SK-N-SH treated with all-trans-retinoic acid at 6 μM for 48 hours (cell line): ENCODE results near the gene TBC1D22B.

Experiments used
- ATAC-seq: fragments of 200-7000 bp; cut with Tn5 transposase; 3 replicates; pipeline ENCODE4 v1.9.1; 2020; ENCODE audit warnings: mild to moderate bottlenecking, moderate library complexity
- ARNTL ChIP-seq: fragments of 450-650 bp; formaldehyde crosslinking; IDR thresholded peaks from 2 replicates; pipeline ENCODE4 v1.5.0; 2020; ENCODE audit warnings: low read depth, mild to moderate bottlenecking, moderate library complexity, borderline replicate concordance
- BACH2 ChIP-seq: fragments of 250-450 bp; sonication (Bioruptor Pico); IDR thresholded peaks from 2 replicates; pipeline ENCODE4 v1.9.0; 2021; ENCODE audit warnings: mild to moderate bottlenecking, borderline replicate concordance
- CSRNP3 ChIP-seq: fragments of 250-450 bp; sonication (Bioruptor Pico); IDR thresholded peaks from 2 replicates; pipeline ENCODE4 v1.5.1; 2021; ENCODE audit warnings: mild to moderate bottlenecking, moderate library complexity
- ESRRG ChIP-seq: fragments of 250-450 bp; sonication (Bioruptor Pico); IDR thresholded peaks from 2 replicates; pipeline ENCODE4 v1.6.1; 2021; ENCODE audit warnings: mild to moderate bottlenecking
- GLIS3 ChIP-seq: fragments of 250-450 bp; sonication (Bioruptor Pico); IDR thresholded peaks from 2 replicates; pipeline ENCODE4 v1.5.0; 2020; ENCODE audit warnings: mild to moderate bottlenecking, moderate library complexity
- ISL1 ChIP-seq: fragments of 250-450 bp; sonication (Bioruptor Pico); IDR thresholded peaks from 2 replicates; pipeline ENCODE4 v2.1.2; 2022; ENCODE audit warnings: mild to moderate bottlenecking, moderate library complexity
- OSR1 ChIP-seq: fragments of 250-450 bp; sonication (Bioruptor Pico); IDR thresholded peaks from 2 replicates; pipeline ENCODE4 v1.8.0; 2022; ENCODE audit warnings: moderate library complexity, mild to moderate bottlenecking, inconsistent platforms
- POU6F1 ChIP-seq: fragments of 250-450 bp; sonication (Bioruptor Pico); IDR thresholded peaks from 2 replicates; pipeline ENCODE4 v1.8.0; 2021; ENCODE audit warnings: low read depth, mild to moderate bottlenecking, moderate library complexity, borderline replicate concordance
- PPARA ChIP-seq: fragments of 250-450 bp; sonication (Bioruptor Pico); IDR thresholded peaks from 2 replicates; pipeline ENCODE4 v1.5.0; 2020; ENCODE audit warnings: mild to moderate bottlenecking, borderline replicate concordance
- SNAI2 ChIP-seq: fragments of 250-450 bp; sonication (Bioruptor Pico); IDR thresholded peaks from 2 replicates; pipeline ENCODE4 v1.5.0; 2020; ENCODE audit warnings: mild to moderate bottlenecking, moderate library complexity
- TCF4 ChIP-seq: fragments of 250-450 bp; sonication (Bioruptor Pico); IDR thresholded peaks from 2 replicates; pipeline ENCODE4 v1.8.0; 2021; ENCODE audit warnings: mild to moderate bottlenecking, moderate library complexity, borderline replicate concordance
- TOX ChIP-seq: fragments of 250-450 bp; sonication (Bioruptor Pico); IDR thresholded peaks from 2 replicates; pipeline ENCODE4 v1.8.0; 2021; ENCODE audit warnings: mild to moderate bottlenecking, moderate library complexity, borderline replicate concordance
- ZC3H10 ChIP-seq: fragments of 250-450 bp; sonication (Bioruptor Pico); IDR thresholded peaks from 2 replicates; pipeline ENCODE4 v1.5.1; 2021; ENCODE audit warnings: mild to moderate bottlenecking, moderate library complexity
- ZFP3 ChIP-seq: fragments of 250-450 bp; sonication (Bioruptor Pico); IDR thresholded peaks from 2 replicates; pipeline ENCODE4 v1.5.0; 2020; ENCODE audit warnings: mild to moderate bottlenecking, moderate library complexity
- ZFP30 ChIP-seq: fragments of 450-650 bp; formaldehyde crosslinking; IDR thresholded peaks from 2 replicates; pipeline ENCODE4 v1.5.0; 2022; ENCODE audit warnings: mild to moderate bottlenecking, moderate library complexity
- ZNF565 ChIP-seq: fragments of 450-650 bp; formaldehyde crosslinking; conservative IDR thresholded peaks from 2 replicates; pipeline ENCODE4 v1.5.0; 2020; ENCODE audit warnings: low read depth, mild to moderate bottlenecking, moderate library complexity
- ZNF70 ChIP-seq: fragments of 450-650 bp; formaldehyde crosslinking; IDR thresholded peaks from 2 replicates; pipeline ENCODE4 v1.5.0; 2020; ENCODE audit warnings: mild to moderate bottlenecking, moderate library complexity
- ZNF8 ChIP-seq: fragments of 450-650 bp; formaldehyde crosslinking; IDR thresholded peaks from 2 replicates; pipeline ENCODE4 v1.5.0; 2020; ENCODE audit warnings: mild to moderate bottlenecking, moderate library complexity
- TF ChIP-seq, protein P1 (sequence below): fragments of 250-450 bp; sonication (Bioruptor Pico); IDR thresholded peaks from 2 replicates; pipeline ENCODE4 v1.5.0; 2020; ENCODE audit warnings: mild to moderate bottlenecking, moderate library complexity
- TF ChIP-seq, protein P2 (sequence below): fragments of 250-450 bp; sonication (Bioruptor Pico); IDR thresholded peaks from 2 replicates; pipeline ENCODE4 v1.8.0; 2020; ENCODE audit warnings: mild to moderate bottlenecking, moderate library complexity, borderline replicate concordance
- TF ChIP-seq, protein P3 (sequence below): fragments of 250-450 bp; sonication (Bioruptor Pico); IDR thresholded peaks from 2 replicates; pipeline ENCODE4 v1.5.1; 2020; ENCODE audit warnings: low read depth, mild to moderate bottlenecking, moderate library complexity

TBC1D22B gene

GRCh38 chr6:37372116-37372515, 114.5 kb downstream of the TBC1D22B start:
- TF ChIP-seq ZNF70 (CRISPR knock-in tag), result no peak
- no peak for TF ChIP-seq ZFP30 (CRISPR knock-in tag)
- no peak for TF ChIP-seq ESRRG (CRISPR knock-in tag)
- TF ChIP-seq SNAI2 (CRISPR knock-in tag), result no peak
- no peak for TF ChIP-seq ZNF8 (CRISPR knock-in tag)
- TF ChIP-seq, protein P1, sequence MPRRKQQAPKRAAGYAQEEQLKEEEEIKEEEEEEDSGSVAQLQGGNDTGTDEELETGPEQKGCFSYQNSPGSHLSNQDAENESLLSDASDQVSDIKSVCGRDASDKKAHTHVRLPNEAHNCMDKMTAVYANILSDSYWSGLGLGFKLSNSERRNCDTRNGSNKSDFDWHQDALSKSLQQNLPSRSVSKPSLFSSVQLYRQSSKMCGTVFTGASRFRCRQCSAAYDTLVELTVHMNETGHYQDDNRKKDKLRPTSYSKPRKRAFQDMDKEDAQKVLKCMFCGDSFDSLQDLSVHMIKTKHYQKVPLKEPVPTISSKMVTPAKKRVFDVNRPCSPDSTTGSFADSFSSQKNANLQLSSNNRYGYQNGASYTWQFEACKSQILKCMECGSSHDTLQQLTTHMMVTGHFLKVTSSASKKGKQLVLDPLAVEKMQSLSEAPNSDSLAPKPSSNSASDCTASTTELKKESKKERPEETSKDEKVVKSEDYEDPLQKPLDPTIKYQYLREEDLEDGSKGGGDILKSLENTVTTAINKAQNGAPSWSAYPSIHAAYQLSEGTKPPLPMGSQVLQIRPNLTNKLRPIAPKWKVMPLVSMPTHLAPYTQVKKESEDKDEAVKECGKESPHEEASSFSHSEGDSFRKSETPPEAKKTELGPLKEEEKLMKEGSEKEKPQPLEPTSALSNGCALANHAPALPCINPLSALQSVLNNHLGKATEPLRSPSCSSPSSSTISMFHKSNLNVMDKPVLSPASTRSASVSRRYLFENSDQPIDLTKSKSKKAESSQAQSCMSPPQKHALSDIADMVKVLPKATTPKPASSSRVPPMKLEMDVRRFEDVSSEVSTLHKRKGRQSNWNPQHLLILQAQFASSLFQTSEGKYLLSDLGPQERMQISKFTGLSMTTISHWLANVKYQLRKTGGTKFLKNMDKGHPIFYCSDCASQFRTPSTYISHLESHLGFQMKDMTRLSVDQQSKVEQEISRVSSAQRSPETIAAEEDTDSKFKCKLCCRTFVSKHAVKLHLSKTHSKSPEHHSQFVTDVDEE (CRISPR knock-in tag), result no peak
- TF ChIP-seq OSR1 (CRISPR knock-in tag), result no peak
- no peak for TF ChIP-seq TCF4
- no peak for TF ChIP-seq BACH2 (CRISPR knock-in tag)
- no peak for TF ChIP-seq PPARA (CRISPR knock-in tag)
- TF ChIP-seq ZFP3 (CRISPR knock-in tag), result no peak
- TF ChIP-seq CSRNP3, result no peak
- no peak for TF ChIP-seq ARNTL (CRISPR knock-in tag)
- TF ChIP-seq, protein P2, sequence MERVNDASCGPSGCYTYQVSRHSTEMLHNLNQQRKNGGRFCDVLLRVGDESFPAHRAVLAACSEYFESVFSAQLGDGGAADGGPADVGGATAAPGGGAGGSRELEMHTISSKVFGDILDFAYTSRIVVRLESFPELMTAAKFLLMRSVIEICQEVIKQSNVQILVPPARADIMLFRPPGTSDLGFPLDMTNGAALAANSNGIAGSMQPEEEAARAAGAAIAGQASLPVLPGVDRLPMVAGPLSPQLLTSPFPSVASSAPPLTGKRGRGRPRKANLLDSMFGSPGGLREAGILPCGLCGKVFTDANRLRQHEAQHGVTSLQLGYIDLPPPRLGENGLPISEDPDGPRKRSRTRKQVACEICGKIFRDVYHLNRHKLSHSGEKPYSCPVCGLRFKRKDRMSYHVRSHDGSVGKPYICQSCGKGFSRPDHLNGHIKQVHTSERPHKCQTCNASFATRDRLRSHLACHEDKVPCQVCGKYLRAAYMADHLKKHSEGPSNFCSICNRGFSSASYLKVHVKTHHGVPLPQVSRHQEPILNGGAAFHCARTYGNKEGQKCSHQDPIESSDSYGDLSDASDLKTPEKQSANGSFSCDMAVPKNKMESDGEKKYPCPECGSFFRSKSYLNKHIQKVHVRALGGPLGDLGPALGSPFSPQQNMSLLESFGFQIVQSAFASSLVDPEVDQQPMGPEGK (CRISPR knock-in tag), result no peak
- TF ChIP-seq, protein P3, sequence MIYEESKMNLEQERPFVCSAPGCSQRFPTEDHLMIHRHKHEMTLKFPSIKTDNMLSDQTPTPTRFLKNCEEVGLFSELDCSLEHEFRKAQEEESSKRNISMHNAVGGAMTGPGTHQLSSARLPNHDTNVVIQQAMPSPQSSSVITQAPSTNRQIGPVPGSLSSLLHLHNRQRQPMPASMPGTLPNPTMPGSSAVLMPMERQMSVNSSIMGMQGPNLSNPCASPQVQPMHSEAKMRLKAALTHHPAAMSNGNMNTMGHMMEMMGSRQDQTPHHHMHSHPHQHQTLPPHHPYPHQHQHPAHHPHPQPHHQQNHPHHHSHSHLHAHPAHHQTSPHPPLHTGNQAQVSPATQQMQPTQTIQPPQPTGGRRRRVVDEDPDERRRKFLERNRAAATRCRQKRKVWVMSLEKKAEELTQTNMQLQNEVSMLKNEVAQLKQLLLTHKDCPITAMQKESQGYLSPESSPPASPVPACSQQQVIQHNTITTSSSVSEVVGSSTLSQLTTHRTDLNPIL (CRISPR knock-in tag), result no peak
- no peak for TF ChIP-seq GLIS3 (CRISPR knock-in tag)
- TF ChIP-seq TOX, result no peak
- no peak for TF ChIP-seq ZNF565 (CRISPR knock-in tag)
- no peak for TF ChIP-seq ISL1 (CRISPR knock-in tag)
- ATAC-seq, result no peak

DNA sequence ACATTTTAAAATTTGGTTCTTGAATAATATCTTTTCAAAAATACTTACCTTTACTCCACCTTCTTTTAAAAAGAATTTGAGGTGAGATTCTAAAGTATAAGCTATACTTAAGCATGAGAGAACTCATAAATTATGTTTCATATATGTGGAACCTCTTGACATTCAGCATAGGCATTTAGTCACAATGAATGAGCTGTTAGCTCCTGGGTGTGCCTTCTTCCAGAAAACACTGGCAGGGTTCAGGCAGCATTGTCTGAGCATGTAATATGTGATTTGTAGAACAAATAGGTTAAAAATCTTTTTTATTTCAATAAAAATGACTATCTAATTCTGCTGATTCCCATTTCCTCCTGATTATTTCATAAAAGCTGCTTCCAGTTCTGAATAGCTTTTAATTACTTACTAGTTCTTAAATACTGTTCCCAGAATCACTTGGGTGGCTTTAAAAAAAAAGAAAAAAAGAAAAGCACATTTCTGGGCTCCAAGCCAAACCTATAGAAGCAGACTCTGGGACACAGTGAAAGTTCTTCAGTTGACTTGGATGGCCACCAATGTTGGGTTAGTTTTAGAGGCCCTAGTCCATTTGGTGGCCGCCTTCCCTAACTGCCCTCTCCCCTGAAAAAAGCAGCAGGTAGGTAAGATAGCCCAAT, 116.4 kb downstream of the TBC1D22B start:
- ATAC-seq, result no peak
- TF ChIP-seq, protein P1 (CRISPR knock-in tag), result no peak

- ATAC-seq, result no peak
- TF ChIP-seq GLIS3 (CRISPR knock-in tag), result no peak
- TF ChIP-seq BACH2 (CRISPR knock-in tag), result no peak
- TF ChIP-seq, protein P3 (CRISPR knock-in tag), result no peak
- TF ChIP-seq ZC3H10 (CRISPR knock-in tag), result no peak
- TF ChIP-seq PPARA (CRISPR knock-in tag), result no peak
- TF ChIP-seq ARNTL (CRISPR knock-in tag), result no peak
- TF ChIP-seq, protein P2 (CRISPR knock-in tag), result no peak
- TF ChIP-seq OSR1 (CRISPR knock-in tag), result no peak
- TF ChIP-seq POU6F1 (CRISPR knock-in tag), result no peak
These were observed 117.8 kb downstream of the TBC1D22B start for GRCh38 chr6:37375376-37375775.
